Measurements from ENCODE around the gene SEZ6L. TPM values are rescaled to one million over a fixed set of nuclear protein-coding genes. Genes with fewer than 3 reads are reported as not detected.

The SEZ6L gene
- total RNA-seq, 1 experiment from 2014 or later: 0.13 TPM

DNA sequence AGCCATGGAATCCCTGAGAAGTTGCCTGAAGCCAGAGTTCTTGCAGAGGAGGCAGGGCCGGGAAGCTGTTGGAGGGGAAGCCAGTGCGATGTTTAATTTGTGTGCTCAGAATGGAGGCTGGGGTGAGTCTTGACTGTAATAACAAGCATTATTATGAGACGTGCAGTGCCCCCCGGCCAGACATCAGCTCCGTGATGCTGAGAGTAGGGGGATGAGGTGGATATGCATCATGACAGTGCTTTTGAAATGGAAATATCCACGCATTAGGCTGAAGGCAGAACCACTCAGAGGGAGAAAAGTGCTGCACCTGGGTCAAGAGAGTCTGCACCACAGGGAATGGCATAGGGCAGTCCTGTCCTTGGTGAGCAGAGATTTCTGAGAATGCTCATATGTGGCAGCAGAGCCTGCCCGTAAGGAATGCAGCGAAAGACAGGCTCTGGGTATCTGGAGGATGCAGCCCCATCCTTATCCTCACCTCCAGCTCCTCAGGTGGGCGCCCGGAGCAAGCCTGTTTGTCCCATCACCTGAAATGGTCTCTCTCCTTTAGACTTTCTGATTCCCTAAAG is 37.6 kb upstream of the SEZ6L start:
- no peak overlapping the region for H2BK15ac ChIP-seq (ENCODE audit: low read depth, low read length)

More for the DNA sequence above, 37.6 kb upstream of the SEZ6L start:
- Mint-ChIP-seq H3K36me3 (ENCODE audit: insufficient read depth in 1 of 3, low read depth in 3 of 3) (no peaks in the 10 kb centered on the region), H3K27me3 (ENCODE audit: low read depth) (peaks cover 2% of the 10 kb centered on the region; the same call in 1 of the 2 replicates), H3K9me3 (no peaks in the 10 kb centered on the region), H3K4me1 (peaks cover 17% of the 10 kb centered on the region in 2 experiments), H3K27ac (no peak overlapping the region; a peak in 1 of 7 replicates), H3K4me3 (no peak overlapping the region)
- no peak overlapping the region for H4K91ac ChIP-seq (ENCODE audit: insufficient read length, low read depth, low read length)
- H3K4ac ChIP-seq (ENCODE audit: low read depth, low read length): no peak overlapping the region
- no peak overlapping the region for H3K4me2 ChIP-seq (ENCODE audit: insufficient read depth, insufficient read length, low read length)
- no peak overlapping the region for H2BK12ac ChIP-seq (ENCODE audit: insufficient read length, low read depth, low read length)
- no peak overlapping the region for H3K27ac ChIP-seq (ENCODE audit: insufficient read length, low read depth, low read length)
- no peak overlapping the region for H3T11ph ChIP-seq (ENCODE audit: low read length)
- H2AFZ ChIP-seq (ENCODE audit: low read length): no peak overlapping the region
- no peak overlapping the region for H2BK20ac ChIP-seq (ENCODE audit: low read depth, low read length, poor library complexity, severe bottlenecking)
- no peaks in the 10 kb centered on the region for H4K20me1 ChIP-seq (ENCODE audit: control insufficient read depth, insufficient read depth, insufficient read length)
- no peaks in the 10 kb centered on the region for H3K27me3 ChIP-seq (ENCODE audit: insufficient read depth, low read length)
- H3K9me3 ChIP-seq (ENCODE audit: control insufficient read depth, low read depth, low read length): no peaks in the 10 kb centered on the region
- H2BK120ac ChIP-seq (ENCODE audit: low read depth, low read length, poor library complexity, severe bottlenecking): no peak overlapping the region
- no peak overlapping the region for H3K18ac ChIP-seq (ENCODE audit: insufficient read length, low read depth, low read length)
- H3K79me2 ChIP-seq (ENCODE audit: insufficient read depth, low read length): no peaks in the 10 kb centered on the region
- no peak overlapping the region for H2BK5ac ChIP-seq (ENCODE audit: insufficient read length, low read length)
- no CpG with 5 or more reads among the region's 10 CpGs for WGBS (ENCODE audit: extremely low coverage, insufficient read length, low lambda C conversion rate)
- H4K5ac ChIP-seq (ENCODE audit: insufficient read length, low read depth, low read length): no peak overlapping the region
- TF ChIP-seq, protein P1, sequence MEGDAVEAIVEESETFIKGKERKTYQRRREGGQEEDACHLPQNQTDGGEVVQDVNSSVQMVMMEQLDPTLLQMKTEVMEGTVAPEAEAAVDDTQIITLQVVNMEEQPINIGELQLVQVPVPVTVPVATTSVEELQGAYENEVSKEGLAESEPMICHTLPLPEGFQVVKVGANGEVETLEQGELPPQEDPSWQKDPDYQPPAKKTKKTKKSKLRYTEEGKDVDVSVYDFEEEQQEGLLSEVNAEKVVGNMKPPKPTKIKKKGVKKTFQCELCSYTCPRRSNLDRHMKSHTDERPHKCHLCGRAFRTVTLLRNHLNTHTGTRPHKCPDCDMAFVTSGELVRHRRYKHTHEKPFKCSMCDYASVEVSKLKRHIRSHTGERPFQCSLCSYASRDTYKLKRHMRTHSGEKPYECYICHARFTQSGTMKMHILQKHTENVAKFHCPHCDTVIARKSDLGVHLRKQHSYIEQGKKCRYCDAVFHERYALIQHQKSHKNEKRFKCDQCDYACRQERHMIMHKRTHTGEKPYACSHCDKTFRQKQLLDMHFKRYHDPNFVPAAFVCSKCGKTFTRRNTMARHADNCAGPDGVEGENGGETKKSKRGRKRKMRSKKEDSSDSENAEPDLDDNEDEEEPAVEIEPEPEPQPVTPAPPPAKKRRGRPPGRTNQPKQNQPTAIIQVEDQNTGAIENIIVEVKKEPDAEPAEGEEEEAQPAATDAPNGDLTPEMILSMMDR (conservative IDR thresholded peaks at IDR 0.05): no peak
- H3K14ac ChIP-seq (ENCODE audit: insufficient read depth, low read length): no peak overlapping the region; the same call in 1 of the 2 replicates
- no peak overlapping the region for H3K23ac ChIP-seq (ENCODE audit: insufficient read length, low read depth, low read length)
- H3K56ac ChIP-seq (ENCODE audit: insufficient read length, low read depth, low read length): no peak overlapping the region
- H2AK5ac ChIP-seq (ENCODE audit: insufficient read length, low read length): no peak overlapping the region
- DNase-seq: no peak
- H3K79me1 ChIP-seq (ENCODE audit: insufficient read depth, low read depth, low read length, poor library complexity, severe bottlenecking): no peaks in the 10 kb centered on the region
- H4K8ac ChIP-seq (replicated peaks; ENCODE audit: insufficient read length, low read depth, low read length): no peak overlapping the region
- no peaks in the 10 kb centered on the region for H3K23me2 ChIP-seq (ENCODE audit: insufficient read length, low read depth, low read length, poor library complexity, severe bottlenecking)
- H3K4me1 ChIP-seq (ENCODE audit: insufficient read depth, low read length): no peaks in the 10 kb centered on the region; the same call in 1 of the 2 replicates
- H3K9ac ChIP-seq (ENCODE audit: extremely low read depth, insufficient read length, low read length): no peak overlapping the region
